HL-60 (cell line): ENCODE data around the gene TMEM222.

ENCODE experiments used
- CTCF ChIP-seq: IDR thresholded peaks from one replicate; pipeline ENCODE4 v1.5.1; 2011; ENCODE audit warnings: low read length, control low read depth, inconsistent platforms; ENCODE audit not compliant: insufficient read depth
- GABPA ChIP-seq: IDR thresholded peaks from 2 replicates; pipeline ENCODE4 v1.6.1; 2012; ENCODE audit warnings: low read depth
- POLR2AphosphoS5 ChIP-seq: IDR thresholded peaks from 2 replicates; pipeline ENCODE4 v1.6.1; 2012; ENCODE audit warnings: low read depth
- REST ChIP-seq: IDR thresholded peaks from 2 replicates; pipeline ENCODE4 v1.6.1; 2012; ENCODE audit warnings: low read depth; ENCODE audit not compliant: insufficient replicate concordance
- SPI1 ChIP-seq: IDR thresholded peaks from 2 replicates; pipeline ENCODE4 v1.6.1; 2012; ENCODE audit warnings: low read depth, mild to moderate bottlenecking, borderline replicate concordance

GRCh38 chr1:27379564-27380122 lies 57.7 kb downstream of the TMEM222 start:
- TF ChIP-seq CTCF (no peak), REST (no peak), GABPA (no peak), POLR2AphosphoS5 (no peak), SPI1 (no peak)
